Thoracic aorta (tissue), 2 donors: ENCODE results near the gene TMEM62. TPM values are rescaled to one million over a fixed set of nuclear protein-coding genes. Genes with fewer than 3 reads are reported as not detected.

Experiments used
- ATAC-seq: fragments of 150-250 bp; one replicate; pipeline ENCODE4 v1.8.0; 2017; ENCODE audit warnings: low read depth; ENCODE audit not compliant: insufficient number of reproducible peaks, low FRiP score
- DNase-seq: peaks from one replicate; pipeline ENCODE4 v3.0.0-alpha.2; 2020; ENCODE audit warnings: low spot score
- H3K27ac ChIP-seq, 2 donors: fragments of 200-600 bp; sonication (generic); 1 replicate in 1 of 2; 2 replicates in 1 of 2; pipeline ENCODE4 v1.5.1; 2016; ENCODE audit warnings: mild to moderate bottlenecking in 2 of 2, moderate library complexity in 2 of 2
- H3K27me3 ChIP-seq: fragments of 200-600 bp; sonication (generic); replicated peaks from 2 replicates; pipeline ENCODE4 v1.6.0; 2016; ENCODE audit warnings: mild to moderate bottlenecking; ENCODE audit not compliant: insufficient read depth
- H3K36me3 ChIP-seq: fragments of 200-600 bp; sonication (generic); one replicate; pipeline ENCODE4 v1.5.1; 2016
- H3K4me1 ChIP-seq, 2 donors: fragments of 200-600 bp; sonication (generic); 1 replicate in 1 of 2; 2 replicates in 1 of 2; pipeline versions ENCODE4 v1.5.1 to v1.6.0; 2016; ENCODE audit warnings: low read depth in 2 of 2, mild to moderate bottlenecking in 1 of 2; ENCODE audit not compliant: control insufficient read depth in 1 of 2
- H3K4me3 ChIP-seq: fragments of 200-600 bp; sonication (generic); 2 replicates; pipeline ENCODE4 v1.5.1; 2016; ENCODE audit warnings: mild to moderate bottlenecking
- H3K9me3 ChIP-seq: fragments of 200-600 bp; sonication (generic); 2 replicates; pipeline ENCODE4 v1.5.1; 2016
- total RNA-seq, 2 donors: library from RNA; depleted of rRNA; stranded (reverse); fragments of >200 nt; gene quantifications; one replicate each; pipeline versions ENCODE4 v1.1.0 to v1.2.3, GENCODE V29; 2016
- TF ChIP-seq, protein P1 (sequence below): fragments of 200-600 bp; sonication (generic); IDR thresholded peaks from one replicate; pipeline ENCODE4 v1.5.1; 2019; ENCODE audit warnings: antibody characterized with exemption

Gene TMEM62
- total RNA-seq, 2 donors from 2014 or later, result 22.5 to 51.1 TPM

DNA sequence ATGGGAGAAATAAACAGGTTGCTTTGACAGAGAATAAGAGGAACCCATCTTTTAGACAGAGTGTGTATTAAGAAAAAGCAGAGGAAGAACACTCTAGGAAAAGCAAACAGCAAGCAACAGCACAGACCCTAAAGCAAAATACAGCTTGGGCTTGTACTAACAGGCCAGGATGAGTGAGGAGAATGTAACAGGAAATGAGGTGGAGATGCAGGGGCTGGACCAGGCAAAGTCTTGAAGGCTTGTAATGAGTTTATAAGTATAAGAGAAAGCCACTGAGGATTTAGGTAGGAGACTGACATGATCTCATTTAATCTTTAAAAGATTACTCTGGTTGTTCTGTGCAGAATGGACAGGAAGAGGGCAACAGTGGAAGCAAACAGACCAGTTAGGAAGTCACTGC, 32.4 kb upstream of the TMEM62 start:
- Histone ChIP-seq H3K27me3 (no peaks in the 10 kb centered on the region), H3K9me3 (no peaks in the 10 kb centered on the region), H3K27ac (no peak overlapping the region), H3K4me3 (no peak overlapping the region), H3K36me3 (peaks cover 14% of the 10 kb centered on the region), H3K4me1 (peaks cover 19 to 21% of the 10 kb centered on the region in 2 donors)
- no peak for DNase-seq
- ATAC-seq, result no peak
- TF ChIP-seq, protein P1, sequence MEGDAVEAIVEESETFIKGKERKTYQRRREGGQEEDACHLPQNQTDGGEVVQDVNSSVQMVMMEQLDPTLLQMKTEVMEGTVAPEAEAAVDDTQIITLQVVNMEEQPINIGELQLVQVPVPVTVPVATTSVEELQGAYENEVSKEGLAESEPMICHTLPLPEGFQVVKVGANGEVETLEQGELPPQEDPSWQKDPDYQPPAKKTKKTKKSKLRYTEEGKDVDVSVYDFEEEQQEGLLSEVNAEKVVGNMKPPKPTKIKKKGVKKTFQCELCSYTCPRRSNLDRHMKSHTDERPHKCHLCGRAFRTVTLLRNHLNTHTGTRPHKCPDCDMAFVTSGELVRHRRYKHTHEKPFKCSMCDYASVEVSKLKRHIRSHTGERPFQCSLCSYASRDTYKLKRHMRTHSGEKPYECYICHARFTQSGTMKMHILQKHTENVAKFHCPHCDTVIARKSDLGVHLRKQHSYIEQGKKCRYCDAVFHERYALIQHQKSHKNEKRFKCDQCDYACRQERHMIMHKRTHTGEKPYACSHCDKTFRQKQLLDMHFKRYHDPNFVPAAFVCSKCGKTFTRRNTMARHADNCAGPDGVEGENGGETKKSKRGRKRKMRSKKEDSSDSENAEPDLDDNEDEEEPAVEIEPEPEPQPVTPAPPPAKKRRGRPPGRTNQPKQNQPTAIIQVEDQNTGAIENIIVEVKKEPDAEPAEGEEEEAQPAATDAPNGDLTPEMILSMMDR, result no peak

DNA sequence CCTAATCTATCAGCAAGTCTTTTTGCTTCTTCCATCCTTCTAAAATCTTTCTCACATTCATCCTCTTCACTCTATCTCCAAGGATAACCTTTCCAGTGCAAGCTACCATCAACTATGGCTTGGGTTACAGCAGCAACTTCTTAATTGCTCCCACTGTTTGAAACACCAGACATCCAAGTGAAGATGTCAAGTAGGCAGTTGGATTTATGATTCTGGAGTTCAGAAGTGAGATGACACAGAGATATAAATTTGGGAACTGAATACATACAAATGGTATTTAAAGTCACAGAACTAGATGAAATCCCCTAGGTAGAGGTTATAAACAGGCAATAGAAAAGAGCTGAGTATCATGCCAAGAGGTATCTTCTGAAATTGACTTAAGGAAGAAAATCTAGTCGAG, 31.2 kb upstream of the TMEM62 start:
- DNase-seq, result no peak
- TF ChIP-seq, protein P1, result no peak
- peaks cover 14% of the 10 kb centered on the region for H3K36me3 ChIP-seq

DNA sequence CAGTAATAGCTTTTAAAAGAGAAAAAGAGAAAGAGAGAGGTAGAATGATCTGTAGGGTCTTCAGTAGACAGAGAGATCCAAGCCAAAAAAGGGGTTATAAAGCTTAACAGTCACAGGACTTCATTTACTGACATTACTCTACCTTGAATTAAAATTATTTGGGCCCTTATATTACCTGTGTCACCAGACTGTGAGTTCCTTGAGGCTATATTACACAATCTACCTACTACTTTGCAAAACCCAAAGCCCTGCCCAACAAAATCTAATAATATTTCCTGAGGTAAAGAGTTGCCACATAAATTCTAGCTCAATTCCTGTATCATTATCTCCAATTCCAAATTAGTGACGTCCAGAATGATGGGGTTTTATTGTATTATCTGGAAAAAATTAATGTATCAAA, 29.5 kb upstream of the TMEM62 start:
- DNase-seq (no peak), ATAC-seq (no peak)
- H3K9me3 ChIP-seq, result no peaks in the 10 kb centered on the region
- H3K36me3 ChIP-seq, result peaks cover 10% of the 10 kb centered on the region
- H3K27ac ChIP-seq, result no peak overlapping the region
- no peaks in the 10 kb centered on the region for H3K27me3 ChIP-seq
- peaks cover 21 to 25% of the 10 kb centered on the region in 2 donors for H3K4me1 ChIP-seq
- no peak overlapping the region for H3K4me3 ChIP-seq
- TF ChIP-seq, protein P1, result no peak

More for the DNA sequence above, 31.2 kb upstream of the TMEM62 start:
- no peak for ATAC-seq
- no peak overlapping the region for H3K4me3 ChIP-seq
- no peak overlapping the region for H3K27ac ChIP-seq
- H3K9me3 ChIP-seq, result no peaks in the 10 kb centered on the region
- peaks cover 21 to 25% of the 10 kb centered on the region in 2 donors for H3K4me1 ChIP-seq
- no peaks in the 10 kb centered on the region for H3K27me3 ChIP-seq

GRCh38 chr15:43104426-43104825, 29.0 kb upstream of the TMEM62 start:
- peaks cover 10% of the 10 kb centered on the region for H3K36me3 ChIP-seq
- ATAC-seq (no peak), DNase-seq (no peak)
- peak overlapping the region; percentile 97 for H3K4me3 ChIP-seq
- H3K27me3 ChIP-seq, result no peaks in the 10 kb centered on the region
- H3K4me1 ChIP-seq, result peaks cover 21 to 25% of the 10 kb centered on the region in 2 donors
- no peak overlapping the region for H3K27ac ChIP-seq
- TF ChIP-seq, protein P1, result no peak
- H3K9me3 ChIP-seq, result no peaks in the 10 kb centered on the region

DNA sequence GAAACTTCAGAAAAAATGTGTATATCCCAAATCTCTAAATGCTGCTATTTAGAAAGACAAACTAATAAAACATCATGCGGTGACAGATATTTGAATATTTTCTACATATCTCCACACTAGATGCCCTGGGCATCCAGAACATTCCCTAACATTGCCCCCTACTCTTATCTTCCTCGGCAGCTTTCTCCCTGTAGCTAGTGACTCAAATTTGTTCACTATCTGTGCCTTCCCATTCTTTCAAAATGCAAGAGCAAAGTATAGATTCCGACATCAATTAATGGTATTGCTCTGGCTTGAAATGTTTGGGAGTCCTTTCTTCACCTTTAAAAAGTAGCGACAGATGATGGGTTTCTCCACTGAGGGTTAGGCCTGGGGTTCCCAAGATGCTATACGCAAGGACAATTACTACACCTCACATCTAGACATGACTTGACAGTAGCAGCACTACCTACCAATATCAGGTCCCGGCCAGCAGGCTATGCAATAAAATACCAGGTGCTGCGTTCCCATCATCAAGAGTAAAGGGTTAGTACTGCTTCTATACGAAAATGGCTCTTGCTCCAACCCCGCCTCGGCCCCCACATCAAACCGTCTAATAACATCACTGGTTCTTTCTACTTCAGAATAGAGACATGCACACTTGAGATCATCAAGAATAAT, 28.2 kb upstream of the TMEM62 start:
- H3K27ac ChIP-seq, result peak overlapping the region; percentile 88 to 97
- no peaks in the 10 kb centered on the region for H3K9me3 ChIP-seq
- TF ChIP-seq, protein P1, result no peak
- peak overlapping the region; percentile 97 for H3K4me3 ChIP-seq
- DNase-seq, result no peak
- no peak for ATAC-seq
- peaks cover 4% of the 10 kb centered on the region for H3K36me3 ChIP-seq
- H3K27me3 ChIP-seq, result no peaks in the 10 kb centered on the region
- H3K4me1 ChIP-seq, result peaks cover 21 to 25% of the 10 kb centered on the region in 2 donors
